HG02763 (cell line): ENCODE results near the gene CABP2.
"Not testable (repeated sequence)": the region's sequence is repeated elsewhere in the genome, so short reads cannot be mapped to it uniquely, and the experiment has no call there.

Experiments used
- ATAC-seq: cut with Tn5 transposase; IDR thresholded peaks from one replicate; pipeline ENCODE4 v1.9.1; 2021; ENCODE audit warnings: mild to moderate bottlenecking, moderate library complexity; ENCODE audit not compliant: unreplicated experiment

Gene CABP2

DNA sequence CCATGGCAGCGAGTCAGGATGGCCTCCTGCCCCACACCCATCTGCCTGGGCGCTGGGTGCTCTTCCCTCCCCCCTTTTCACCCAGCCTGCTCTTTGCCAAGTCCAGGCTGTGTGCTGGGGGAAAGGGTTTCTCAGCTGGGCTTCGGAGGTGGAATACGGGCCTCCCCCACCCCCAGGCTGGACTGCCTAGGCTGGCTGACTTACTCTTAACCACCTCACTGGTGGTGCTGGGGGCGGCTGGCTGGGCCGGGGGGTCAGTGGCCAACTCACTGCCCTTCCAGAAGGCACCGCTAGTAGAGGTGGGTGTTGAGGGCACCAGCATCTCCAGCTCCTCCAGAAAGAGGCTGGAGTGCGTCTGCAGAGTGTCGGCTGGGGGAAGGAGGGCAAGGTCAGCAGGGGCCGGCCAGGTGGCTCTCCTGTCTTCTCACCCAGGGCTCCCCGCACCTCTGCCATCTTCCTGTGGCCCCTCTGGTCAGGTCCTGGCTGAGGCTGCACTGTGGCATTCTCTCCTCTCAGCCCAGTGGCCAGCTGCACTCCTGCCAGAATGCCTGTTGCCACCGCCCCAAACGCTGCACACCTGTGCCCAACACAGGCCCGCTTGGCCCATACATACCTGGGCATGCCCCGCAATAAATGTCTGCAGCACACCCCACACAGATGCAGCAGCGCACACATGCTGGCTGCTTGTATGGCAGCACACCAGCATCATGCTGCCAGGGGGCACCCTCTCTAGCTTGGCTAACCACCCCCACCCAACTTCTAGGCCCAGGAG is 27.8 kb downstream of the CABP2 start:
- no peak for ATAC-seq

DNA sequence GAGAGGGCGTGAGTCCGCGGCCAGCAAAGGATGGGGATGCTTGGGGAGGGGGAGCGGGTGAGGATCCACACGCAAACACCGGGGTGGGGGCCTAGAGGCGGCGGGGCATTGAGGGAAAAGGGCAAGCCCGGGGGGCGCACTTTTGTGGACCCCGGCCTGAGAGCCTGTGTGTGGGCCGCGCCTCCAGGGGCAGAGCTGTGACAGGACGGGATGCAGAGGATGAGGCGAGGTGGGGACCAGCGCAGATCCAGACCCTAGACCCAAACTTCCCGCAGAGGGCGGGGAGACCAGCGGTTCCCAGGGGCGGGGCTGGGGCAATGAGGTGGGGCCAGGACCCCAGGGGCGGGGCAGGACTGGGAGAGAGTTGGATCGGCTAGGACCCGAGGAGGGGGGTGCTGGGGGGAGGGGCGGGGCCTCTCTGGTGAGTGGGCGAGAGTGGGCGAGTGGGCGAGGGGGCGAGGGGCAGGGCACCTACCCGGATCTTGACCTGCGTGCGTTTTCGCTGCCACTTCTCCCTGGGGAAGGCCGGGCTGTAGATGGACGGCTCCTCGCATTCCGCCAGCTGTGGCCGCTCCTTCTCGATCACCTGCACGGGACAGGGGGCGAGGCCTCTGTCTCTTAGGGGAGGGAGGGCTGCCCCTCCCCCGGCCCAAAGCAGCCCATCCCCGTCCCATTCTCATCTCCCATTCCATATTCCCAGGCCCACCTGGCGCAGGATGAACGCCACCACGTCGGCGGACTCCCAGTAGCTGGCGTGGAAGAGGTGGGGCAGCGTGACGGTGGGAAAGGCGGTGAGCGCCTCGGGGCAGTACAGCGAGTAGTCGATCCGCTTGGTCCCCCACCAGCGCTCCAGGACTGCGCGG is 28.6 kb downstream of the CABP2 start:
- no peak for ATAC-seq

DNA sequence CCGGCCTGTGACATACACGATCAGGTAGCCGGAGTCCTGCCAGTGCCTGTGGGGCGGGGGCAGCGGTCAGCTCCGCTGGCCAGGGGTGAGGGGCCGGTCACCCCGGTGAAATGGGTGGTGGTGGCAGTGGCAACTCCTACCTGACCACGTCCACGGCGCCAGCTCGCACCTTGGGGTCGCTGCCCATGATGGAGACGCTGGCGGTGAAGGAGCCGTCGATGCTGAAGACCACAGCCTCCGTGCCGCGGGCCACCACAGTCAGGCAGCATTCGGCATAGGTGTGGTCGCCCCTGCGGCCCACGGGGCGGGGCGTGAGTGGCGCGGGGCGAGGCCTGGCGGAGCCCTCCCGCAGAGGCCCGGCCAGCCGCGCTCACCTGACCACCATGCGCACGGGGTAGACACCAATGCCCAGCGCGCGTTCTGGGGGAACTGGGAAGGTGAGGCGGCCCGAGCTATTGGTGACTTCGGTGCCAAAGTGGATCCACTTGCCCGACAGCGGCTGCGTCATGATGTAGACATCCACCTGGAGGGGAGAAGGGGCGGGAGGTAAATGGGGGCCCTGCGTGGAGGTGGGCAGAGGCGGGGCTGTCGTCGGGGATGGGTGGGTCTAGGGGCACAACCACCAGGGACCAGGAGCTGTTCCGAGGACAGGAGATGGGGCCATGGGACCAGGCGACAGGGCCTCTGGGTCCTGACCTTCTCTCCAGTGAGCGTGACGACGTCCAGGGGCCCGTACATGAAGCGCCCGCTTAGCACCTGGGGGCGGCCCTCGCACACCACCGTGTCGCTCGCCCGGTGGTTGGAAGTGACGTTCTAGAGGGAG is 29.5 kb downstream of the CABP2 start:
- no peak for ATAC-seq

DNA sequence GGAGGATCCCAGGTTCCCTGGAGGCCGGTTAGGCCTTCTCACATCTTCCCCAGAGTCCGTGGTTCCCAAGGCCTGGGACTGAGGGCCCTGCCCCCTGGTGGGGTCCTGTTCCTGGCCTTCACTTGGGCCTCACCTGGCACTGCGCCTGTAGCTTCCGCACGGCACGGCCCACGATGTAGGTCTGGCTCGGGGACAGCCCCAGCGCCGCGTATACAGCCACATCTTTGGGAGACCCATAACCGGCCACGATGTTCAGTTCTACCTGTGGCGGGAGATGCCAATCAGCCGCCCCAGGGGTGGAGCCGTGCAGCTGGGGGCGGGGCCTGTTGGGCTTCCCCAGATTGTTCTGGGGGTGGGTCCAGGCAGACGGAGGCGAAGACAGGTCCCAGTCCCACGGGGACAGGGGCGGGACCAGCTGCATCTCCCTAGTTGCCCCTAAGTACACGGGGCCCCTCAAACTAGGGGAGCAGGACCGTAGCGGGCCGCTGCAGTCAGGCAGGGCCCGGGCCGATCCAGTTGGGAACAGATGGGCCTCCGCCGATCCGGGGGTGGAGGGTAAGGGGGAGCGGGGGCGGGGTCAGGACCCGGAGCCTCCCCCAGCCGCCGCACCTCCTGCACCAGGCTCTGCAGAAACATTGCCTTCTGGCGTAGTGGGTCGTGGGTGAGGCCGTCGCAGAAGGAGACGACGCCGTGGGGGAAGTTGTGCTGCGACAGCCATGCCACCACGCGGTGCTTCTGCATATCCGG is 30.3 kb downstream of the CABP2 start:
- no peak for ATAC-seq

DNA sequence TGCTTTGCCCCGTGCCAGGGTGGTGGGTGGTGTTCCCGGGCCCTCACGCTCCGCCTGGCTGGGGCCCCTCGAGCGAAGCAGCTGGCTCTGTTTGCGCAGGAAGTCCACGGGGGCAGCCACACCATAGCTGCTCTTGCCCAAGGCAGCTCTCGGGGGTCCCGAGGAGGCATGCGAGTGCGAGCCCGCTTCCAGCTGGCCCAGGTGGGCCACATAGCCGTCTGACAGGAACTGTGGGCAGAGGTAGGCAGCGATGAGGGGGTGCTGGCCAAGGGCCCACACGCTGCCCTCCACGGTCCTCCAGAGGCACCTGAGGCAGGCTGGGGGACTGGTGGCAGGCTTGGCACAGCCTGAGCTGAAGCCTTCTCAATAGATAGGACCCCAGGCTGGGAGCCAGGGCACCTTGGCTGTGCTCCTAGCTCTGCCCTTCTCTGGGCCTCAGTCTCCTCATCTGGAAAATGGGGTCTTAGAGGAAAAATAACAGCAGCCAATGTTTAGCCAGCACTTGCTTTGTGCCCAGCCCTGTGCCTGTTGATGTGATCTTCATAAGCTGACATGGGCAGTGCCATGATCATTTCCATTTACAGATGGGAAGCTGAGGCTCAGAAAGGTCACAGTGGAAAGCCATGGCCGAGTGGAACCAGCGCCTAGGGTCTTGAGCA is 31.0 kb downstream of the CABP2 start:
- ATAC-seq: no peak

DNA sequence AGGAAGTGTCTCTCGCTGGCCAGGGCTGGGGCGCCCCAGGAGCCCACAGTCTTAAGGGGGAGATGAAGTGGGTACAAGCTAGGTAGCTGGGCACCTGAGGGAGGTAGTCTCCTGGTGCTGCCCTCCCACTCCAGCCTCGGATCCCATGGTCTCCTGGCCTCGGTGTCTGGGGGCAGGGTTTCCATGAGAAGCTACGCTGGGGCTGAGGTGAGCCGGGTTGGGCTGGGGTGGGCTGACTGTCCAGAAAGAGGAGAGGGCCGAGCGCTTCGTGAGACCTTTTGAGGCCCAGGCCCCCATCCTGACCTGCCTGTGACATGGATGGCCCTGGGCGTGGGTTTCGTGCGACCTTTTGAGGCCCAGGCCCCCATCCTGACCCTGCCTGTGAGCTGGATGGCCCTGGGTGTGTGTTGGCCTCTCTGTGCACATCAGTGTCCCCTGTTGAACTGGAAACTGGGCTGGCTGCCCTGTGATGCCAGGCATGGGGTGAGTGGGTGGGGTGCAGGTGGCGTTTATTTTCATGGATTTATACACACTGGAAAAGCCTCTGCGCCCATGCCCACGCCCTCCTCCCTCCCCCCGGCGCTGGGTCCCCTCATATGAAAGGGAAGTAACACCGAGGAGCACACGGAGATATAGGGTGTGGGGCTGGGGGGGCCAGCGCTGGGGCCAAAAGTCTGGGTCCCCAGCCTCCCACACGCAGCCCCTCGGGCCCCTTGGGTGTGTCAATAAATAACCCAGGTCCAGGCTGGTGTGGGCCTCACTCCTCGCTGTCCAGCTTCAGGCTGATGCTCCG is 31.8 kb downstream of the CABP2 start:
- no peak for ATAC-seq

DNA sequence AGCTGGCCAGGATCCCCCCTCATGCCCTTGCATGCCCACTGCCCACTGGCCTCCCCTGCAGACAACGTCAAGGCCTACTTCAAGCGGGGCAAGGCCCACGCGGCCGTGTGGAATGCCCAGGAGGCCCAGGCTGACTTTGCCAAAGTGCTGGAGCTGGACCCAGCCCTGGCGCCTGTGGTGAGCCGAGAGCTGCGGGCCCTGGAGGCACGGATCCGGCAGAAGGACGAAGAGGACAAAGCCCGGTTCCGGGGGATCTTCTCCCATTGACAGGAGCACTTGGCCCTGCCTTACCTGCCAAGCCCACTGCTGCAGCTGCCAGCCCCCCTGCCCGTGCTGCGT is 32.5 kb downstream of the CABP2 start:
- no peak for ATAC-seq

DNA sequence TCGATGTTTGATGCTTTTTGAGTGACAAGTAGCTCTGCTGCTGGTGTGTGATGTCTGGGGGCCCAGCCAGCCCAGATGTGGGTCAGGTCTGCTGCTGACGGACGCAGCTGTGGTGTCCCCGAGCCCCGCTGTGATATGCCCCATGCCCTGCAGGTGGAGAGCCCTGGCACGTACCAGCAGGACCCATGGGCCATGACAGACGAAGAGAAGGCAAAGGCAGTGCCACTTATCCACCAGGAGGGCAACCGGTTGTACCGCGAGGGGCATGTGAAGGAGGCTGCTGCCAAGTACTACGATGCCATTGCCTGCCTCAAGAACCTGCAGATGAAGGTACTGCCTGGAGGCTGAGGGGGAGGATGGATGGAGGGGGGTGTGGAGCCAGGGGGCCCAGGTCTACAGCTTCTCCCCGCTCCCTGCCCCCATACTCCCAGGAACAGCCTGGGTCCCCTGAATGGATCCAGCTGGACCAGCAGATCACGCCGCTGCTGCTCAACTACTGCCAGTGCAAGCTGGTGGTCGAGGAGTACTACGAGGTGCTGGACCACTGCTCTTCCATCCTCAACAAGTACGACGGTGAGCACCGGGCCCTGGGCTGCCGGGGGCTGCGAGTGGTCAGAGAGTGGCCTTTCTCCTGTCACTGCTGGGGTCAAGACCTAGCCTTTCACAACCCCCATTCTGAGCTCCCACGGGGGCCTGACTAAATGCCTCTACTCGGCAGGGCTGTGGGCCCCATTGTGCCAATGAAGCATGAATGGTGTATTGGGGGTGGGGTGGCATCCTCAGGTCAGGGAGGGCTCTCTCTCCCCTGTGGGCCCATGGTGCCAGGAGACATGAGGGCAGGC is 33.1 kb downstream of the CABP2 start:
- ATAC-seq: no peak

DNA sequence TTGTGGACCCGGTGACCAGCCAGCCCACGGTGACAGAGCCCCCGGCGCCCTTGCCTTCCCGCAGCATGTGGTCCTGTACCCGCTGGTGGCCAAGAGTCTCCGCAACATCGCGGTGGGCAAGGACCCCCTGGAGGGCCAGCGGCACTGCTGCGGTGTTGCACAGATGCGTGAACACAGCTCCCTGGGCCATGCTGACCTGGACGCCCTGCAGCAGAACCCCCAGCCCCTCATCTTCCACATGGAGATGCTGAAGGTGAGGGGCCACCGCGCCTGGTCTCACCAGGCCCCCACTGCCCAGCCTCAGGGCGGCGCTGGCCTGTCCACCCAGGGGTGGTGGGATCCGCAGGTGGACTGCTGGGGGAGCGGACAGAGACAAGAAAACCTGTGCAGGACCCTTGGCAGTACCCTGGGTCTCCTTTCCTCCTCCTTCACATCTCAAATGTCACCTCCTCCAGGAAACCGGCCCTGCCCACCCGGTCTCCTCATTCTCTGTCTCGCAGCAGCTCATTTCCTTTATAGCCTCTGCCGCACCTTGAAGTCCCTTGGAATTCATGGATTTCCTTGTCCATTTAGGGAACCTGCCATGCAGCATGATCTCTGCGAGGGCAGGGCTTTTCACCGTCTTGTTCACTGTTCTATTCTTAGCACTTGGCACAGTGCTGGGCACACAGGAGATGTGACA is 33.9 kb downstream of the CABP2 start:
- ATAC-seq: no peak

DNA sequence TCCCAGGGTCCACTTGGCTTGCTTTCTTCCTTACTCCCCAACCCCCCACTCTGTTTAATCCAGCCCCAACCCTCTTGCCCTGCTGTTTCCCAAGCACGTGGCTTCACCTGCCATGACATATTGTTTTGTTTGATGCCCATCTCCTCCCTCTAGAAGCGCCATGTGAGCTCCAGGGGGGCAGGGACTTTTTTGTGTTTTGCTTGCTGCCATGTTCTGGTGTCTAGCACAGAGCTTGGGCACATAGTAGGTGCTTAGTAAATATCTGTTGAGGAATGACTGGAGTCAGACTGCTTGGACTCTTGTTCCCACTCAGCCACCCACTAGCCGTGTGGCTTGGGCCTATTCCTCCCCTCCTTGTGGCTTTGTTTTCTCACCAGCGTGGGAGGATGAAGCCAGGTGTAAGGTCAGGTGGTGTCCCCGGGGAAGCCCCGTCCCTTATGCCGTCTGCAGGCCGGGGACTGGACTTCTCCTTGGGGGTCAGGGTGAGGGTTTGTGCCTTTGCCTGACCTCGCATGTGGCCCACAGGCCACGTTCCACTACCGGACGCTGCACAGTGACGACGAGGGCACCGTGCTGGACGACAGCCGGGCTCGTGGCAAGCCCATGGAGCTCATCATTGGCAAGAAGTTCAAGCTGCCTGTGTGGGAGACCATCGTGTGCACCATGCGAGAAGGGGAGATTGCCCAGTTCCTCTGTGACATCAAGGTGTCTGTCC is 36.6 kb downstream of the CABP2 start:
- peak; percentile 35 for ATAC-seq

DNA sequence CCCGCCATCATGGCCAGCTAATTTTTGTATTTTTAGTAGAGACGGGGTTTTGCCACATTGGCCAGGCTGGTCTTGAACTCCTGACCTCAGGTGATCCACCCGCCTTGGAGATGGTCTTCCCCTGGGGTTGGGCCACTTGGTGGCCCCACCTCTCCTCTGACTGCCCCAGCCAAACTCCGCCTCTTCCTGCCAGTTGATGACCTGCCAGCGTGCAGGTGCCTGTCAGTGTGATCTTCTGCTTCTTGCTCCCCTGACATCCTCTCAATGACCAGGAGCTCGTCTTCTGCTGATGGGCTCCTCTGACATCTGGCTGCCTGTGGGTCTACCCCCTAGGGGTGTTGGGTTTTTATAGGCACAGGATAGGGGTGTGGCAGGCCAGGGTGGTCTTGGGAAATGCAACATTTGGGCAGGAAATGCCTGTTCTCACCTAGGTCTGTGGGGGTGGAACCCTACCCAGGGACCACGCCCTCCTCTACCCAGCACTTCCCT is 37.3 kb downstream of the CABP2 start:
- not testable (repeated sequence) for ATAC-seq

DNA sequence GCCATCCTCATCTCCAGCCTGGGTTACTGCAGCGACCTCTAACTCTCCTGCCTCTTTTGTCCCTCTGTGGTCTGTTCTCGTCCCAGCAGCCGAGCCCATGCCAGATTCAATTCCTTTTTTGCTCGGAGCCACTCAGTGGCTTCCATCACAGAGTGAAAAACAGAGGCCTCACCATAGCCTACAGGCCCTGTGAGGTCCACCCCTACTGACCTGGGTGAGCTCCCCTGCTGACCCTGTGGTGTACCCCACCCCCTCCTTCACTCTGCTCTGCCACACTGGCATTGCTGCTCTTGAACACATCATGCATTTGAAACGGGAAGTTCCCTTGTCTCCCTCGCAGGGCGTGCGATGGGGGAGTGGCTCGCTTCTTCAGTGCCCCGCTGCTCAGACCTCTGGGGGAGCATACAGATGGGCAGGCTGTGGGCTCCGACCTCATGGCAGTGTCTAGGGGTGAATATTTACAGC is 38.4 kb downstream of the CABP2 start:
- no peak for ATAC-seq

DNA sequence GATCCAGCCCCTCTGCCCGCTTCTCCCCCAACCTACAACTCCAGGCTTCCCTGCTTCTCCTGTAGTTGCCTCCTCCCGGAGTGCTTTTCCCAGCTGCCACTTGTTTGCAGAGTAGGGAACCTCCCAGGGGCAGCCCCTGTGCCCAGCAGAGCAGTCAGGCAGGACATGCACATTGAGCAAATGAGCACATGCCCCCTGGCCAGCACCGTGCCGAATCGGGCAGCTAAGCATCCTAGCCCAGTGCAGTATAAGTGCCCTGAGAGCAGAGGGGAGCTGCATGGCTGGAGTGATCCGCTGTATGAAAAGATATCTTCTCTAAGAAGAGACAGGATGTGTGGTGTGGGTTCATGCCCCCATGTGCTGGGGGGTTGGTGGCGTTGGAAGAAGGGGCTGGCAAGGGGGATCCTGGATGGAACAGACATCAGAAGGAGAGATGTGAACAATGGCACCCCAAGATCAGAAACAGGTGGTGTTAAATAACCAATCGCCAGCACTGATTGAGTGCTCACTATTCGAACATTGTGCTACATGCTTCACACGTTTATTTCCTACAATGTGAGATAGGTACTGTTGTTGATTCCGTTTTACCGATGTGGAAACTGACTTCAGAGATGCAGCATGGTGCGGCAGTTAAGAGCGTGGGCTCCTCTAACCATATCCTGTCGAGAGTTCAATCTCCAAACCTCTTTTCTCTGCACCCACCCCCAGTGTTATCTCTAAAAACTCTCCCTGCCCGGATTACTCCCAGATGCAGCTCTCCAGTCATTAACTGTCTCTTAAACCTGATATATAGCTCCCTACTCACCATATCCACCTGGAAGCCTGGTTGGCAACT is 39.2 kb downstream of the CABP2 start:
- no peak for ATAC-seq

DNA sequence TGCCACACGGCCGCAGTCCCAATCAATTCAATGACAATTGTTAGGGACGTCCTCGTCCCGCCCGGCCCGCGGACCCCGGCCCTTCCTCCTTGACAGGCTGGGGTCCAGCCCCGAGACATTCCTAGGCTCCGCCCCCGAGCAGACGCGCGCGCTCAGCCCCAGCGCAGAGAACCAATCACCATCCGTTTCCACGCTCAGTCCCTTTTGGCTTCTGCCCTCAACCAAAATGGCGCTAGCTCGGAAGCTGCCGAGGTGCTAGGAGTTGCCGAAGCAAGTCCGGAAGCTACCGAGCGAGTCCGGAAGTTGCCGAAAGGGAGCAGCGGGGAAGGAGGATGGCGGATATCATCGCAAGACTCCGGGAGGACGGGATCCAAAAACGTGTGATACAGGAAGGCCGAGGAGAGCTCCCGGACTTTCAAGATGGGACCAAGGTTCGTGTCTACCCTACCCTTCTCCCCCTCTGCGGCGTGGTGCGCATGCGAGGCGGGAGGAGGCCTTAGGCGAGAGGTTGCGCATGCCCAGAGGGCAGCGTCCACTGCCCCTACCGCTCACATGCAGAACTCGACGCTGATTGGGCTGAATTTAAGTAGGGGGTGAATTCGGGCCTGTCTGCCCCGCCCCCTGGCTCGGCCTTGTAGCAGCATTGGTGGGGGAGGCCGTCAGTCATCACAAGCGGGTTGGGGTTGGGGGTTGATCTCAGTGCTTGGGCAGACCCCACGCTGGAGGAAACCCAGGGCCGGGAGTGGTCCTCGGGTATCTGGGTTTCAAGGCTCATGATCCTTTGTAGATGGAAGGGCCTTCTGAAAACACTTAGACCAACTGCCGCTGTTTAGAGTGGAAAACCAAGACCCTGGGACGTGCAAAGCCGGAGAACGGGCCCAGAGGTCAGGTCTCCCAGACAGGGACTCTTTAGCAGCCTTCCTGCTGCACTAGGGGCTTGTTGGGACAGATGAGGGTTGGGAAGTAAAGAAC is 40.1 kb downstream of the CABP2 start, which contains the start of gene AIP:
TSS of gene AIP (plus strand) at position 200 of the 972 bp plus-strand sequence. CDS start at position 333, 133 bp downstream.
- peak; percentile 64 for ATAC-seq
